NCI-H1694 (cell line): ENCODE results near the gene DDX53.

Experiments
- DNase-seq: peaks from one replicate; lab custom pipeline; 2025; lab: John Stamatoyannopoulos, UW

DDX53 gene

GRCh38 chrX:23052324-23052723, 52.6 kb downstream of the DDX53 start:
- DNase-seq: no peak
